M059J (cell line): ENCODE results near the gene LOXL4. TPM values are rescaled to one million over a fixed set of nuclear protein-coding genes. Genes with fewer than 3 reads are reported as not detected.

Experiments
- DNase-seq: peaks from one replicate; pipeline ENCODE4 v3.0.0-alpha.2; 2012; ENCODE audit warnings: low read depth
- total RNA-seq: library from RNA; depleted of rRNA; stranded (reverse); fragments of >200 nt; shearing (Covaris generic); gene quantifications from 2 replicates; pipeline ENCODE4 v1.2.3, GENCODE V29; 2014

LOXL4 gene
- total RNA-seq, 1 experiment from 2014 or later: 1.2 TPM

DNA sequence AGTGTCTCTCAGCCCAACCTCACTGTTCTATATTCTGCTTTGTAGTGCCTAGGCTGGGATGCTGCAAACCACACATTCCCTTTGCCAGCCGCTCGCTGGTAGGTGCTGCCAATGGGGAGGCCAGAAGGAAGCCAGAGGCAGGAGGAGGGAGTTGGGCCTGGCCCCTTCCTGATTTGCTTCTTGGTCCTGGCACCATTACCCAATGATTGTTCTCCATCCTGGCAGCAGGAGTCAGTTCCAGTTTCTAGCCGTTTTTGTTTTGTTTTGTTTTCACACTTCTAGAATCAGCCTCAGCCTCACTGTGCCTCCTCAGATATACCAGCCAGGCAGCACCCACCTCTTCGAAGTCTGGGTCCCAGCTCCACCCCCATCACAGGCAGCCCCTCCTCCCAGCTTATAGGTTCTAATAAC is 27.4 kb upstream of the LOXL4 start:
- DNase-seq: peak; percentile 7

- no peak for DNase-seq
Measured at GRCh38 chr10:98294270-98294627, 26.3 kb upstream of the LOXL4 start.

DNA sequence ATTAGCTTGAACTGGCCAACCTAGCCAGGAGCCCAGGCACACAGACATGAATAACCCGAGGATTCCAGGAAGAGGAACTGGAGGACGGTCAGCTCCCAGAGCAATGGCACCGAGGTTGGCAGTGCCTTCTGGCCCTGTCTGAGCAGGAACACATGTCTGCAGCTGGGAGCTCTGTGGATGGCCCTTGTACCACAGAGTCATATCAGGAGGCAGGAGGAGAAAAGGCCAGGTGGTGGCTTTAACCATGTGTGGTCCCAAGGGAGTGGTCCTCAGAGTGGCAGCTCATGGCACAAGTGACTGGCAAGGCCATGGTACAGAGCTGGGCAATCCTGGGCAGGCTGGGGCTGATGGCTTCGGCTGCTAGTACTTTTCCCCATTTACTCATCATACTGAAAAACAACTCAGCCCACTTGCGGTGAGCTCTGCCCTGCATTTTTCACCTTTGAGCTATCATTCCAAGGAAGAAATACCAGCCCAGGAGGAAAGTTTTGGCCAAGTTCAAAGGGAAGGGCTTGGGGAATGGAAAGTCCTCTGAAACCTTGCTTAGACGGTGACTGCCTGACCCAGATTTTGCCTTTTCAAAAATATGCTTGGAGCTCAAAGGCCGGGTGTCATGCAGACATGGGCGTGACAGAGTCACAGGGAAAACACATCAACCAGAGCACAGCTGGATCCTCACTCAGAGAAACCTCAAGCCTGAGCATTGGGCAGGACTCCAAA is 25.7 kb upstream of the LOXL4 start:
- DNase-seq: peak; percentile 61

GRCh38 chr10:98292971-98293370 is 25.0 kb upstream of the LOXL4 start:
- DNase-seq: no peak

GRCh38 chr10:98289802-98290209 is 21.8 kb upstream of the LOXL4 start:
- no peak for DNase-seq

GRCh38 chr10:98287321-98287720 is 19.3 kb upstream of the LOXL4 start:
- DNase-seq: no peak

GRCh38 chr10:98286419-98286818 is 18.4 kb upstream of the LOXL4 start:
- no peak for DNase-seq

GRCh38 chr10:98285416-98285815 is 17.4 kb upstream of the LOXL4 start:
- no peak for DNase-seq

DNA sequence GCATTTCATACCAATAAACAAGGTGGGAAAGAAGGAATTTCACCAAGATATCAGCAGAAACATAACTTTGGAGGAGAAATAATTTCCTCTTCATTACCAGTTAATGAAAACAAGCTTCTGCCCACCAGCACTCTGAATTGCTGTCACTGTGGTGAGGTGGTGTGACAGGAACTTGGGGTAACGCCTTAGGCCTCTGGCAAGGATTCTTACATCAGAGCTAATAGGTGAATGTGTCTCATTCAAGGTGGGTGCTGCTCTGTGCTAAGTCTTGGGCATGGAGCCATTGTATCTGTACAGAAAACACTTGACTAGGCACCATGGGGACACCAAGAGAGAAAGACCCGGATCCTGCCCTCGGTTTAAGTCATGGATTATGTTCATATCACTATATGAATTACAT is 8.3 kb upstream of the LOXL4 start:
- DNase-seq: no peak

- no peak for DNase-seq
Measured at GRCh38 chr10:98274562-98274961, 6.6 kb upstream of the LOXL4 start.

DNA sequence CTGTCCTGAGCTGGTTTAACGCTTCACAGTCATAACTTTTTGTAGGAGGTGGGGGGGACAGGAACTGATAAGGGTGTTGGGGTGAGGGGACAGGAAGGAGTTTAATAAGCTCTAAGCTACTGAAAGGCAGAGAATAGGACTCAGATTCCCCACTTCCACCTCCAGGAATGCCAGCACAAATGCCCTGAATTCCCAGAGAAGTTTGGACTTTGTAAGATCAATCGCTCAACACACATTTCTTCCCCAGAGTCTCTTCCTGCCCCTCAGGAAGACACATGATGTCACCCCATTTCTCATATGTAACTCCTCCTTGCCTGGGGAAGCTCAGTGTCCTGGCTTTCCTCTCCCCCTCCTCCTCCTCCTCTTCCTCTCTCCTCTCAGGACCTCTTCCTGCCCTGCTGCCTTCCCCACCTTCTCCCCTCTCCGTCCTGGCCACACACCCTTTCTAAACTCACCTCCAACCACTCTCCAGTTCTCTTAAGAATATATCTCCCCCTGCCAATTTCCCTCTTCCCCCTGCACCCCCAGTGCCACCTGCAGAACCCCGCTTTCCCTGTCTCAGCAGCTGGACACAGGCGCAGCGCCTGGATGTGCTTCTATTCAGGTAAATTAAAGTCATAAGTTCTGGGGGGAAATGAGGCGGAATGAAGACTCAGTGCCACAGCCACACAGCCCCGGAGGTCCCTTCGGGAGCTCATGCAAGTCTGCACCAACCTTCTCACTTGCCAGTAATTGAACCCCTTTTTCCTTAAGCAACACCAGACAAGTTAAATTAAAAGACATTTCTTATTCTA is 5.3 kb upstream of the LOXL4 start:
- DNase-seq: no peak

DNA sequence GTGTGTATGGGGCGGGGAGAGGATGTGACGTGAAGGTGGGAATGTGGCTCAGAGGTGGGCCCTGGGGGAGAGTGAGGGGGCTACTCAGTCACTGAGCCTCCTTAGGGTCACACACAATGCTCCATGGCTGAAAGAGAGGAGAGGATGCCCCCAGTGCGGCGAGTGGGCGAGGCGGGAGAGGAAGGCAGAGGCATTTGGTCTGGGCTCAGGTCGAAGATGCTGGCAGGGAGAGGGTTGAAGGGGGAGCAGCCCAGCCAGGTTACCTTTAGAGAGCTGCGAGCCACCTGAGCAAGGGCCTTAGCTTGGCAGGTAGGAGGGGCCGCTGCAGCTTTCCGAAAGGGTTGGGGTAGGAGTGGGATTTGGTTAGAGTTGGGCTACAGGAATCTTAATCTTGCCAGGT is 4.7 kb upstream of the LOXL4 start:
- DNase-seq: no peak

- DNase-seq: no peak
Measured at GRCh38 chr10:98272245-98272644, 4.3 kb upstream of the LOXL4 start.

GRCh38 chr10:98270786-98271185 is 2.8 kb upstream of the LOXL4 start:
- no peak for DNase-seq

GRCh38 chr10:98270073-98270740 is 2.2 kb upstream of the LOXL4 start:
- DNase-seq: no peak

GRCh38 chr10:98269435-98269912 is 1.5 kb upstream of the LOXL4 start:
- peak; percentile 95 for DNase-seq

DNA sequence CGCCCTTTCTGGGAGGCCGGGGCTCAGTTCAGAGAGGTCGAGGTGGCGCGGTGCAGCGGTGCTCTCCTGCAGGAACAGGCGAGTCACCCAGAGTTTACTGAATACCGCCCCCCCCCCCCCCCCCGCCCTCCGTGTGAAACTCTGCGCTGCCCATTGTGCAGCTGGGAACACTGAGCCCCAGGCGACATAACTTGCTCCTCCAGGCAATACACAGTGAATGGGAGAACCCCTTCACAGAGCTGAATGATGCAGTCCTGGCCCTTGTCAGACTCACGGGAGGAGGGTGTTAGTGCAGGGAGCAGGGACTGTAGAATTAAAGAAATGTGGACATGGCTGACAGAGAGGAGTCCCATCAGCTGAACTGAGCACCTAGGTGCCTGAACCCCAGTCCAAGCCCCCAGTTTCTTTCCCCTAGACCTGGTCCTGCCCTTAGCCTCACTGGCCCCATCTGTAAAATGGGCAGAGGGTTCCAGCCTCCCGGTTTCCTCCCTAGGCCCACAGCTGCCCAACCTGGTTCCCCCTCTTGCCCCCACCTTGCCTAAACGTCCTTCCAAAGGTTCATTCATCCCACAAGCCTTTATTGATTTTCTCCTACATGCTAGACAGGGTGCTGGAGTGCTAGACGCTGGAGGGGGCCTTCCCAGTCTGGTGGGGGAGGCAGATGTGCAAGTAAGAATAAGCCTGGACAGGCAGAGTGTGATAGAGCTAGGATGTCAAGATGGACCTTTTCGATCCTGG is 869 bp upstream of the LOXL4 start:
- DNase-seq: peak; percentile 37

GRCh38 chr10:98267069-98267893 is 713 bp downstream of the LOXL4 start:
- DNase-seq: no peak

DNA sequence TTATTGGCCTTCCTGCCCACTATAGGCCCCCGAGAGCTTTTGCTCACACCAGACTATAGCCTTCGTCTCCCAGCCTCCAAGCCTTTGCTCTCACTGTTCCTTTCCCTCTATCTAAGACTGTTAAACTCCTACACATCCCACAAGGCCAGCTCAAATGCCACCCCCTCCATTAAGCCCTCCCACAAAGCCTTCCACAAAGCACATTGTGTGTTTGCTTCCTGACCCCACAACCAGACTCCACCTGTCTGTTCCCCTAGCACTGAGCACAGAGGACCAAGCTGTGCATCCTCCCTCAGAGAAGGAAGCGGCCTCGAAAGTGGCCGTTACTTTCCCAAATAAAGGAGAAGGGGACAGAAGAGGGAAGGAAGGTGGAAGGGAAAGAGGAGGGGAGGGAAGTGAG is 1.3 kb downstream of the LOXL4 start:
- no peak for DNase-seq

GRCh38 chr10:98265403-98266378 is 2.3 kb downstream of the LOXL4 start:
- DNase-seq: no peak
